Tibial nerve (tissue), 4 donors: ENCODE results near the gene NCSTN.

ENCODE experiments used
- EP300 ChIP-seq, 2 donors: sonication (generic); formaldehyde crosslinking; IDR thresholded peaks; one replicate each; pipeline ENCODE4 v1.6.1; 2017; ENCODE audit warnings: antibody characterized with exemption in 2 of 2, mild to moderate bottlenecking in 1 of 2
- POLR2A ChIP-seq, 2 donors: fragments of 450-650 bp; IDR thresholded peaks; one replicate each; pipeline ENCODE4 v1.6.1; 2017; ENCODE audit warnings: antibody characterized with exemption in 2 of 2, mild to moderate bottlenecking in 2 of 2, moderate library complexity in 2 of 2
- TF ChIP-seq, protein P1 (sequence below), 5 experiments: fragments of 200-600 bp in 3 of 5; fragments of 450-650 bp in 2 of 5; sonication (generic) in 3 of 5; IDR thresholded peaks; one replicate each; pipeline ENCODE4 v1.5.1; 2016 to 2019; ENCODE audit warnings: antibody characterized with exemption in 5 of 5, mild to moderate bottlenecking in 3 of 5, moderate library complexity in 2 of 5

DNA sequence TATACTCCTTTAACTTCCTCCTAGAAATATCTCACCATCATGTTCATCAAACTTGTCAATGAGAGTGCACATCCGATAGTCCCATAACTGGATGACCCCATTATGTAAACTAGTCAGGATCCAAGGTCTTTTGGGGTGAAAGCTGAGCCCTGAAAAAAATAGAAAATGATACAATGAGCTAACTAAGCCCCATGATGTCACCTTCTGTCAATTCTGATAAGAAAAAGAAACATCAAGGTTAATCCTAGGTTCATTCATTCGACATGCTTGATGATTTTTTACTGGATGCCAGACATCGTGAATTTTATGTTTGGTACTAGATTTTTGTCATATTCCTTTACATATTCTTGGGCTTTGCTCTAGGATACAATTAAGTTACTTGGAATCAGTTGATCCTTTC, 3.0 kb upstream of the NCSTN start:
- TF ChIP-seq, protein P1, sequence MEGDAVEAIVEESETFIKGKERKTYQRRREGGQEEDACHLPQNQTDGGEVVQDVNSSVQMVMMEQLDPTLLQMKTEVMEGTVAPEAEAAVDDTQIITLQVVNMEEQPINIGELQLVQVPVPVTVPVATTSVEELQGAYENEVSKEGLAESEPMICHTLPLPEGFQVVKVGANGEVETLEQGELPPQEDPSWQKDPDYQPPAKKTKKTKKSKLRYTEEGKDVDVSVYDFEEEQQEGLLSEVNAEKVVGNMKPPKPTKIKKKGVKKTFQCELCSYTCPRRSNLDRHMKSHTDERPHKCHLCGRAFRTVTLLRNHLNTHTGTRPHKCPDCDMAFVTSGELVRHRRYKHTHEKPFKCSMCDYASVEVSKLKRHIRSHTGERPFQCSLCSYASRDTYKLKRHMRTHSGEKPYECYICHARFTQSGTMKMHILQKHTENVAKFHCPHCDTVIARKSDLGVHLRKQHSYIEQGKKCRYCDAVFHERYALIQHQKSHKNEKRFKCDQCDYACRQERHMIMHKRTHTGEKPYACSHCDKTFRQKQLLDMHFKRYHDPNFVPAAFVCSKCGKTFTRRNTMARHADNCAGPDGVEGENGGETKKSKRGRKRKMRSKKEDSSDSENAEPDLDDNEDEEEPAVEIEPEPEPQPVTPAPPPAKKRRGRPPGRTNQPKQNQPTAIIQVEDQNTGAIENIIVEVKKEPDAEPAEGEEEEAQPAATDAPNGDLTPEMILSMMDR (IDR thresholded peaks at IDR 0.05), result no peak
- no peak for TF ChIP-seq POLR2A (IDR thresholded peaks at IDR 0.05)
- no peak for TF ChIP-seq EP300 (IDR thresholded peaks at IDR 0.05)
